Measurements from ENCODE around the gene HMGB2.
A peak's percentile ranks its signal among the peaks of the same experiment; 100 is the strongest.

Gene HMGB2

DNA sequence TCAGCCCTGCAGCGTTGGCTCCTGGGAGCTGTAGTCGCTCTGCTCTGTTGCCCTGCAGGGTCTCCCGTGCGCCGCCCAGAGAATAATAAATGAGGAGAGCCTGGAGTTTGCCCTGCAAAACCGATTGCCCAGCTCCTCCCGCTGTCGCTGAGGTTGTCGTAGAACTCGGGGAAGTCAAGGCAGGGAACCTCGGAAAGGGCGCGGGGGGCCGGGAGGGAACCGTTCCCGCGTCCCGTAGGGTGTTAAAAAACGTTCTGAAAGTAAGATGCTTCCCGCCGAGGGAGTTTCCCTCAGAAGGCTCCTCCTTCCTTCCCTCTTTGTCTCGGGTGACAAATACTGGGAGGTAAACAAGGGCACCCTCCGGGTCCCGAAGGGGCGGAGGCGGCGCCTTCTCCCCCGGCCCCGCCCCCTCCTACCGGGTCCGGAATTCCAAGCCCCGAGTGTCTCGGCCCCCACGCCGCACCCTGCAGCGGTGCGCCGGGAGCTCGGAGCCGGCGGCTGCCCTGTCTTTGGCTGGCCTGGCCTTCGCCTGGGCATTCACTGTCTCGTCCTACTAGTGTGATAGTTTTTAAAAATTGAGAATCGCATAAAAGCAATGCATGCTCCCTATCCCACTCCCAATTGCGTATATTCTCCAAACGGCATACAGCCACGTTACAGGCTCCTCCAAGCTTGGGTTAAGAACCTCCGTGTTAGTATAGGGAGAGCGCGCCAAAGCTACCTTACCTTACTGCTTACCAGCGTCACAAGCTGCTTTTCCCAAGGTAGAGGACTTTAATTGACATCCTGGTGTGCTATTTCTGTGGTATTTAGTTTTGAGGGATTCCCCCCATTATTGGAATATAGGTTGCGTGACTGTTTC lies 964 bp upstream of the HMGB2 start:
- DNase-seq (peak; percentile 59), ATAC-seq (peak; percentile 37)

- DNase-seq (peak; percentile 52), ATAC-seq (no peak)
These were observed 487 bp downstream of the HMGB2 start for GRCh38 chr4:173333658-173334084.

GRCh38 chr4:173332963-173333657 lies 1.0 kb downstream of the HMGB2 start:
- DNase-seq (peak; percentile 19), ATAC-seq (no peak)

- no peak for ATAC-seq
- DNase-seq = no peak
These were observed 2.1 kb downstream of the HMGB2 start for GRCh38 chr4:173332021-173332487.

DNA sequence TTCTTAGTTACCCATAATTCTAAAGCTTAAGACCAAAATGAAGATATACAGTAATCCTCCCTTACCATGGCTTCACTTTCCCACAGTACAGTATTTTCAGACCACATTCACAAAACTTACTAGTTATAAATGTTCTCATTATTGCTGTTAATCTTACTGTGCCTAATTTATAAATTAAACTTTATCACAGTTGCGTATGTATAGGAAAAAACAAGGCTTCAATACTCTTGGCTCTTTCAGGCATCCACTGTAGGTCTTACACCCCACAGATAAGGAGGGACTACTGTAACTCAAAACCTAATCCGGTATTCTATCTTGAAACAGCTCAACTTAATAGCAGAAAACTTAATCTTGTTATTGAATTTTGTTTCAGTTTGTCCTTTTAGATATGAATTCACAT lies 3.6 kb downstream of the HMGB2 start:
- ATAC-seq (no peak), DNase-seq (no peak)

DNA sequence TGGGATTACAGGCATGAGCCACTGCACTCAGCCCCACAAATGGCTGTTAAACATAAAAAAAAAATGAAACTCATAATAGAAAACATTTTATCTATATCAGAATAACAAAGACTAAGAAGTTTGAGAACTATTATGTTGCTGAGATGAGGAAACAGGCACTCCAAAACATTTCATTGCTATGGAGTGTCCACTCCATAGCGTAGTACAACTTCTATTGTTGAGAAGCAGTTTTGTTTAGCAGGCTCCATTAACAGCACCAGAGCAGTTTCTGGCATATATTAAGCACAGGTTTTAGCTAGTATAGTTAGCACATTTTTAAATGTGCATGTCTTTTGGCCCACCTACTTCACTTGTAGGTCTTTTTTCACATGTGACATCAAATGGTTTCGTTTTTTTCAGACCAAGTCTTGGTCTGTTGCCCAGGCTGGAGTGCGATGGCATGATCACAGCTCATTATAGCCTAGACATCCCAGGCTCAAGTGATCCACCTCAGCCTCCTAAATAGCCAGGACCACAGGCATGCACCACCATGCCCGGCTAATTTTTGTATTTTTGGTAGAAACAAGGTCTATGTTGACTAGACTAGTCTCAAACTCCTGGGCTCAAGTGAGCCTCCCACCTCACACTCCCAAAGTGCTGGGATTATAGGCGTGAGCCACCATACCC lies 5.8 kb downstream of the HMGB2 start:
- ATAC-seq = no peak
- no peak for DNase-seq

DNA sequence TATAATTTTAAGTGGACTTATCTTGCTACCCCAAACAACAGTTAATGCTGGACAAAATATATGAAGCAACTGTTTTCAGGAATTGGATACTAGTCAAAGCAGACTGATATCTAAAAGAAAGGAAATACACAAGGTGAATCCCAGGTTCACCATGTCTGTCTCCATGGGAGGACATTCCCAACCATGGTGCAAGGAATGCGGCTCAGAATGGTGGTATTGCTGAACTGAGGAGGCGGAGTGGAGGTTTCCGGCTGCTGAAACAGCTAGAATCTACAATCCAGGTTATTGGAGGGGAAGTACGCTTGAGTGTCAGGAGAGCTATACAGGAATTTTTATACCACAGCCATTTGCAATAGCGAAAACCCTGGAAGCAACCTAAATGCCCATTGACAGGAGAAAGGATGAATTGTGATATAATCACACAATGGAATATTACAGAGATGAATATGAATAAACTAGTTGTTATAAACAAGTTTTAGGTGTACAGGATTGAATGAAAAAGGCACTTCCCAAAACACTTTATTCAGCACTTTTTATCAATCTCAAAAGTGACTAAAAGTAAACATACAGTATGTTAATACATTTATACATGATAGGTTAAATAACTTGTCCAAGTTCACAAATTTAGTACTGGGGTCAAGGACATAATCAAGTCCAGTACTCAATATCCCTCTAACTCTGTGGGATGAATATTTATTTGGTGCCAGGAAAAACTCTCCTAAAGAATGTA lies 9.0 kb downstream of the HMGB2 start:
- no peak for ATAC-seq

GRCh38 chr4:173319696-173320095 lies 14.5 kb downstream of the HMGB2 start:
- DNase-seq = no peak
- no peak for ATAC-seq

More for the DNA sequence above, 9.0 kb downstream of the HMGB2 start:
- no peak for DNase-seq

DNA sequence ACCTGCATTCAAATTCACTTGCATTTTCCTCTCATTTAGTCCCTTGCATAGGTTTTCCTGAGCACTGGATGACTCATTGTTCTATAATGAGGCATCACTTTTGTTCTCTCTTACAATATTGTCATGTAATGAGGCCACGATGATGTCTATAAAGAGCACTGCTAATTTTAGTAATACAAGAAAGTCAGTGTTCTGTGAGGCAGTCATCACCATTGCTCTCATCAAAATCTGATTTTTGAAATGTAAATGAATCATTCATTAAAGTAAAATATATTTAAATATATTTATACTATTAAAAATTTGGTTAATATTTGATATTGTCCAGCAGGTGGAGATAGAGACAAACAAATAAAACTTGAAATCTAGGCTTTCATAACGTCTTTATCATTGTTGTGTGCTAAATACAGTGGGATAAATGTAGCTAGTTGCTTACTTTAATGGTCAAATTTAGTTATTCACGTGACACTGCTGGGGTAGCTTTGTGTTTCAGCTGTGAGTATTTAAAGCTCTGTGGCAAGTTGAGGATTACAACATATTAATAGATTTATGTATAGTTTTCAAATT lies 15.4 kb downstream of the HMGB2 start:
- DNase-seq = no peak
- ATAC-seq = peak; percentile 70

DNA sequence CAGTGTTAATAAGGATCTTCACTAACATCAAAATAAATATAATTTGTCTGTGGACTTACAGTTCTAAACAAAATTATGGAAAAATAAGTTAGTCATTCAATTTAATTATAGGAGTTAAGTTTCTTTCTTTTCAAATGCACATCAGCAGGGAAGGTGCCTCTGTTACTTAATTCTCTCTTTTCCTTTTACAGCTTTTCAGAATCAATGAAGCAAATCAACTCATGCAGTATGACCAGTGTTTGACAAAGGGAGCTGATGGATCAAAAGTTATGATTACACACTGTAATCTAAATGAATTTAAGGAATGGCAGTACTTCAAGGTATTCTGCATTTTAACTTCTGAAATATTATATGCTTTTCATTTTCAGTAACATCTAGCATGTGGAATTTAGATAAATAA lies 15.9 kb downstream of the HMGB2 start:
- no peak for ATAC-seq

GRCh38 chr4:173317004-173317403 lies 17.2 kb downstream of the HMGB2 start:
- no peak for ATAC-seq
- DNase-seq = no peak

More for the DNA sequence above, 15.9 kb downstream of the HMGB2 start:
- no peak for DNase-seq

GRCh38 chr4:173316060-173316459 lies 18.1 kb downstream of the HMGB2 start:
- ATAC-seq (peak; percentile 16), DNase-seq (no peak)

GRCh38 chr4:173314715-173315114 lies 19.4 kb downstream of the HMGB2 start:
- DNase-seq (no peak), ATAC-seq (no peak)

DNA sequence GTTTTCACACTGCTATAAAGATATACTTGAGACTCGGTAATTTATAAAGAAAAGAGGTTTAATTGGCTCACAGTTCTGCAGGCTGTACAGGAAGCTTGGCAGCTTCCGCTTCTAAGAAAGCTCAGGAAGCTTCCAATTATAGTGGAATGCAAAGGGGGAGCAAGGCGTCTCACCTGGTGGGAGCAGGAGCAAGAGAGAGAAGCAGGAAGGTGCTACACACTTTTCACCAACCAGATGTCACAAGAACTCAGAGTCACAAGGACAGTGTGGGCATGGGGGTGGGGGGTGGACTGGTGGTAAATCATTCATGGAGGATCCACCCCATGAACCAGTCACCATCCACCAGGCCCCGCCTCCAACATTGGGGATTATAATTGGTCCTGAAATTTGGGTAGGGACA lies 22.8 kb downstream of the HMGB2 start:
- DNase-seq (no peak), ATAC-seq (no peak)

DNA sequence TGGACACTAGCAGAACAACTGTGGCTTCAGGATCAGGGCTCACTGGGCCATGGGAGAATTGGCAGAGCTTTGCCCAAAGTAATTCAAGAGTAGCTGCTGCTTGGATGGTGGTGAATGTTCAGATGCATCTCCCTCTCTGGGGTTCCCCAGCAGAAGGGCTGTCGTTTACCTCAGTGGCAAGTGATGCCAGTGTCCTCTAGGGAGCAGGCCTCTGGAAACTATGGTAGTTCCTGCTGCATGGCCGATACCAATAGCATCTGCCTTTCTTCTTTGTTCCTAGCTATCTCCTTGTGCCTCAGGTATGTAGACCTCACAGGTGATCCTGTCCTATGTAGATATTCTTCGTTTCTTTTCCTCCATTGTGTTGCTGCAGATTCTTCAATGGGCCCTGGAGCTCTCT lies 26.4 kb downstream of the HMGB2 start:
- no peak for ATAC-seq
- DNase-seq = no peak

- peak; percentile 66 for ATAC-seq
- no peak for DNase-seq
These were observed 32.5 kb downstream of the HMGB2 start for GRCh38 chr4:173301518-173302201.

GRCh38 chr4:173294444-173294843 lies 39.7 kb downstream of the HMGB2 start:
- ATAC-seq (no peak), DNase-seq (no peak)

- ATAC-seq (no peak), DNase-seq (no peak)
These were observed 40.5 kb downstream of the HMGB2 start for GRCh38 chr4:173293663-173294062.

- ATAC-seq = no peak
- no peak for DNase-seq
These were observed 42.3 kb downstream of the HMGB2 start for GRCh38 chr4:173291899-173292298.

DNA sequence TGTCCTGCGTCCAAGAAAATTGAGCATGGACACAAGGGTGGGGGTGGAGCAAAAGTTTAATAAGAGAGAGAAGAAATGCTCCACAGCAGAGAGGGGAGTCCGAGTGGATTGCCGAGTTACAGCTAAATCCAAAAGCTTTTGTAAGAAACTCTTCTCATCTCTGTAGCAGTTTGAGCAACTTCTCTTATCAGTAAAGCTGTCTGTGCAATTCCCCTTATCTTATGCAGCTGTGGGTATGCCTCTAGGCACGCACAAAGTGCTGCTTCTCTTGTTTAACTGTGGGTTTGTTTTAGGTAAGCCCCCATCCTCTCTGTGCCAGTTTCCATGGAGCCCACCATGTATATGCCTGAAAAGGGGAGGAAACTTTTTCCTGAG lies 44.8 kb downstream of the HMGB2 start:
- ATAC-seq (no peak), DNase-seq (no peak)

- ATAC-seq (no peak), DNase-seq (no peak)
These were observed 45.3 kb downstream of the HMGB2 start for GRCh38 chr4:173288698-173289352.

All from stimulated activated naive CD8-positive, alpha-beta T cell treated with anti-CD3 and anti-CD28 coated beads, Interleukin-15, Interleukin-2, amounts not matched to agents 100 U/mL and 50 U/mL, for 24 hours (primary cell).